Spleen (tissue), 11 donors: ENCODE results near the gene ROBO1. TPM values are rescaled to one million over a fixed set of nuclear protein-coding genes. Genes with fewer than 3 reads are reported as not detected.

Experiments used
- DNase-seq: peaks from one replicate; pipeline ENCODE4 v3.0.0-alpha.2; 2020
- H3K27ac ChIP-seq, 8 donors: fragments of 200-600 bp; sonication (generic) in 7 of 8; 1 replicate in 4 of 8; 2 replicates in 4 of 8; pipeline versions ENCODE4 v1.5.0 to v1.8.0; 2016 to 2021; ENCODE audit warnings: inconsistent platforms in 4 of 8, mild to moderate bottlenecking in 4 of 8, moderate library complexity in 1 of 8
- H3K27me3 ChIP-seq, 7 donors: fragments of 200-600 bp; sonication (generic) in 6 of 7; replicated peaks in 1 of 7; 1 replicate in 4 of 7; 2 replicates in 3 of 7; pipeline versions ENCODE4 v1.5.0 to v1.8.0; 2016 to 2021; ENCODE audit warnings: inconsistent platforms in 3 of 7, mild to moderate bottlenecking in 1 of 7
- H3K36me3 ChIP-seq, 6 donors: fragments of 200-600 bp; sonication (generic) in 5 of 6; 1 replicate in 4 of 6; 2 replicates in 2 of 6; pipeline versions ENCODE4 v1.5.0 to v1.8.0; 2016 to 2021; ENCODE audit warnings: inconsistent platforms in 2 of 6
- H3K4me1 ChIP-seq, 6 donors: fragments of 200-600 bp; sonication (generic) in 5 of 6; 1 replicate in 3 of 6; 2 replicates in 3 of 6; pipeline versions ENCODE4 v1.5.0 to v1.8.0; 2016 to 2021; ENCODE audit warnings: inconsistent platforms in 3 of 6
- H3K4me3 ChIP-seq, 8 donors: fragments of 200-600 bp; sonication (generic) in 7 of 8; 1 replicate in 4 of 8; 2 replicates in 4 of 8; pipeline versions ENCODE4 v1.5.0 to v1.8.0; 2016 to 2021; ENCODE audit warnings: inconsistent platforms in 4 of 8, mild to moderate bottlenecking in 4 of 8, moderate library complexity in 2 of 8
- H3K9me3 ChIP-seq, 8 donors: fragments of 200-600 bp; sonication (generic) in 7 of 8; 1 replicate in 4 of 8; 2 replicates in 4 of 8; pipeline versions ENCODE4 v1.5.0 to v1.8.0; 2016 to 2021; ENCODE audit warnings: inconsistent platforms in 4 of 8
- POLR2A ChIP-seq, 3 donors: fragments of 450-650 bp; IDR thresholded peaks; one replicate each; pipeline ENCODE4 v1.5.1; 2017; ENCODE audit warnings: antibody characterized with exemption in 3 of 3, mild to moderate bottlenecking in 1 of 3
- POLR2AphosphoS5 ChIP-seq, 3 donors: sonication (generic); formaldehyde crosslinking; IDR thresholded peaks; one replicate each; pipeline ENCODE4 v1.5.1; 2017; ENCODE audit warnings: antibody characterized with exemption in 3 of 3
- WGBS, 5 donors: extraction: QIAGEN DNeasy Blood & Tissue Kit in 3 of 5; methylation state at CpG; one replicate each; pipeline versions ENCODE4 v1.1.5 to v1.1.7; 2013 to 2018; 5-methylcytosine and 5-hydroxymethylcytosine counted together
- intact Hi-C: fragments of 100-400 bp; cut with DNase I; formaldehyde crosslinking; loops from one replicate; pipeline ENCODE4 v1.15.0; 2023; ENCODE audit warnings: low total_unique reads
- polyA plus RNA-seq, 3 donors: library from polyadenylated mRNA; stranded (reverse); fragments of 200-250 nt; gene quantifications; one replicate each; pipeline ENCODE4 v1.2.1, GENCODE V29; 2013
- total RNA-seq, 7 donors: library from RNA; depleted of rRNA in 3 of 7; stranded (reverse); fragments of >200 nt in 3 of 7; fragmentation: NEBNext Ultra II Directional in 4 of 7; extraction: Animal tissue kit (Norgen Biotek cat#: 25700) in 4 of 7; gene quantifications; one replicate each; pipeline versions ENCODE4 v1.1.0 to v1.2.1, GENCODE V29; 2016 to 2021
- TF ChIP-seq, protein P1 (sequence below), 11 experiments: fragments of 200-600 bp in 7 of 11; fragments of 450-650 bp in 4 of 11; sonication (generic) in 4 of 11; IDR thresholded peaks in 8 of 11; conservative IDR thresholded peaks in 3 of 11; 1 replicate in 7 of 11; 2 replicates in 4 of 11; pipeline versions ENCODE4 v1.4.0 to v1.8.0; 2016 to 2021; ENCODE audit warnings: antibody characterized with exemption in 11 of 11, inconsistent platforms in 4 of 11, mild to moderate bottlenecking in 1 of 11
- donor health status: healthy with polysubstance abuse.
- donor health status: DM: no; HTN: no; CAD: no; lungs with moderate emphysema.
- donor health status: DM: no; HTN: no; CAD: no.
- donor health status: Bipolar disorder and iron deficiency.
- donor health status: healthy.
- donor health status: DM: no; HTN: no; CAD: no.
- donor health status: DM: yes; HTN: yes; CAD: no.

ROBO1 gene
- total and polyA plus RNA-seq, 10 donors = 3.4 to 37.3 (median 26.0) TPM

DNA sequence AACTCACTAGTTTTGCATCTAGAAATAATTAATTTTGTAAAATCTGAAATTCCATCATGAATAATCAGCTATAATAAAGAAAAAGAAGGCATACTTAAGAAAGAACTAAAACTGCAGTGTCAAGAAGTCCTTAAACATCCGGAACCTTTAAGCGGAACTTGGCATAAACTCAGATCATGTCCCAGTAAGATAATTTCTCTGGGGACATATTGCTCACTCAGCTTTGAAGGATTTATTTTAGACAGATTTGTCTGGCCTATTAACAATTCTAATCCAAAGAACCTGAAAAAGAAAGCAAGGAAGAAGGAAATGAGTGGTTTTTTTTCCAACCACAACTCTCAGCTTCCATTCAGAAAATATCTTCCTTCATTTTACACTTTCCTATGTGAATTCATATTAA lies 850.3 kb downstream of the ROBO1 start:
- Histone ChIP-seq H3K27me3 (no peaks in the 10 kb centered on the region), H3K4me1 (peaks cover 0 to 3% (median 0%) of the 10 kb centered on the region in 6 donors), H3K27ac (no peak overlapping the region), H3K9me3 (peaks cover 0 to 10% (median under 1%) of the 10 kb centered on the region in 8 donors), H3K4me3 (no peak overlapping the region), H3K36me3 (no peaks in the 10 kb centered on the region)
- 36 to 66% (median 47%) methylated on average over 2 of the region's 2 CpGs for WGBS, 5 donors
- DNase-seq = no peak
- TF ChIP-seq POLR2A (IDR thresholded peaks at IDR 0.05) (no peak), POLR2AphosphoS5 (IDR thresholded peaks at IDR 0.05) (no peak)
- TF ChIP-seq, protein P1, sequence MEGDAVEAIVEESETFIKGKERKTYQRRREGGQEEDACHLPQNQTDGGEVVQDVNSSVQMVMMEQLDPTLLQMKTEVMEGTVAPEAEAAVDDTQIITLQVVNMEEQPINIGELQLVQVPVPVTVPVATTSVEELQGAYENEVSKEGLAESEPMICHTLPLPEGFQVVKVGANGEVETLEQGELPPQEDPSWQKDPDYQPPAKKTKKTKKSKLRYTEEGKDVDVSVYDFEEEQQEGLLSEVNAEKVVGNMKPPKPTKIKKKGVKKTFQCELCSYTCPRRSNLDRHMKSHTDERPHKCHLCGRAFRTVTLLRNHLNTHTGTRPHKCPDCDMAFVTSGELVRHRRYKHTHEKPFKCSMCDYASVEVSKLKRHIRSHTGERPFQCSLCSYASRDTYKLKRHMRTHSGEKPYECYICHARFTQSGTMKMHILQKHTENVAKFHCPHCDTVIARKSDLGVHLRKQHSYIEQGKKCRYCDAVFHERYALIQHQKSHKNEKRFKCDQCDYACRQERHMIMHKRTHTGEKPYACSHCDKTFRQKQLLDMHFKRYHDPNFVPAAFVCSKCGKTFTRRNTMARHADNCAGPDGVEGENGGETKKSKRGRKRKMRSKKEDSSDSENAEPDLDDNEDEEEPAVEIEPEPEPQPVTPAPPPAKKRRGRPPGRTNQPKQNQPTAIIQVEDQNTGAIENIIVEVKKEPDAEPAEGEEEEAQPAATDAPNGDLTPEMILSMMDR (IDR thresholded peaks at IDR 0.05 in 8 of 11, conservative IDR thresholded peaks at IDR 0.05 in 3 of 11) = no peak
- intact Hi-C loops = no loop called here

DNA sequence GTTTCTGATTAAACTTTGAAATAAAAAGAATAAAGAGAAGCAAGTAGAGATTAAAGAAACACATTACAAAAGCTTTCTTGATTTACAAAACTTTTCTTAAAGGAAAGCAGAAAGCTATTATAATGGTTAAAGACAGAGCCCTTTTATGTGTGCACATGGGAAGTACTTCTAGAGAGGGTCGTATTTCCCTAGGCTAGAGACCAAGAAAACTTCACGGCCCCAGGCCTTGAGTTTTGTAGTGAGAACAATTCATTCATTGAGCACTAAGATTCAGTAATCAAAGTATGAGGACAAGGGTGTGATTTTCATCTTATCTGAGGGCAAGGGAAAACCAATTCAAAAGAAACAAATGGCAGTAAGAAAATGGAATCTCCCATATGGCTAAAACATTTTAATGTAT lies 854.1 kb downstream of the ROBO1 start:
- H3K27me3 ChIP-seq = no peaks in the 10 kb centered on the region
- no peak for DNase-seq
- H3K36me3 ChIP-seq = no peaks in the 10 kb centered on the region
- no peak overlapping the region for H3K27ac ChIP-seq
- intact Hi-C loops = no loop called here
- H3K4me1 ChIP-seq = peaks cover 0 to 3% (median 0%) of the 10 kb centered on the region in 6 donors
- 65 to 82% (median 72%) methylated on average over 2 of the region's 2 CpGs for WGBS, 5 donors
- H3K4me3 ChIP-seq = no peak overlapping the region
- peaks cover 0 to 10% (median 0%) of the 10 kb centered on the region in 8 donors for H3K9me3 ChIP-seq
- TF ChIP-seq, protein P1 (IDR thresholded peaks at IDR 0.05 in 8 of 11, conservative IDR thresholded peaks at IDR 0.05 in 3 of 11) = no peak
- TF ChIP-seq POLR2A (IDR thresholded peaks at IDR 0.05) (no peak), POLR2AphosphoS5 (IDR thresholded peaks at IDR 0.05) (no peak)

DNA sequence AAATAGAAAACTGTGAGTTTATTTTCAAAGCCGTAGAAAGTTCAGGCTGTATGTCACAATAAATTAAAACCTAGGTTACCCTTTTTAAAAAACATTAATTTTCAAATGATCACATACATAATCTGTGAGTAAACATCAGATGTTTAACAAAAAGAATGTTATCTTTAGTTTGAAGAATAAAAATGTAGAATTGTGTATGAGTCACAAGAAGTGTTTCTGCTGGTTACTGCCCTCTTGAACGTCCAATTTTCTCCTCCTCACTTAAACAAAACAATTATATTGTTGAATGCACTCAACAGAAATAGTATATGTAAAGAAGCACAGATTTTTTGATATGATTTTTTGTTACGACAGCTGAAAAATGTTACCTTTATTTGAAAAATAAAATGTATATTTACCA lies 855.1 kb downstream of the ROBO1 start:
- no peak for DNase-seq
- Histone ChIP-seq H3K27ac (no peak overlapping the region), H3K4me3 (no peak overlapping the region), H3K36me3 (no peaks in the 10 kb centered on the region), H3K9me3 (peaks cover 0 to 10% (median 0%) of the 10 kb centered on the region in 8 donors), H3K27me3 (no peaks in the 10 kb centered on the region), H3K4me1 (no peaks in the 10 kb centered on the region)
- intact Hi-C loops = no loop called here
- WGBS, 5 donors = 73 to 86% (median 84%) methylated on average over 3 of the region's 3 CpGs
- TF ChIP-seq POLR2A (IDR thresholded peaks at IDR 0.05) (no peak), POLR2AphosphoS5 (IDR thresholded peaks at IDR 0.05) (no peak)
- TF ChIP-seq, protein P1 (IDR thresholded peaks at IDR 0.05 in 8 of 11, conservative IDR thresholded peaks at IDR 0.05 in 3 of 11) = no peak

DNA sequence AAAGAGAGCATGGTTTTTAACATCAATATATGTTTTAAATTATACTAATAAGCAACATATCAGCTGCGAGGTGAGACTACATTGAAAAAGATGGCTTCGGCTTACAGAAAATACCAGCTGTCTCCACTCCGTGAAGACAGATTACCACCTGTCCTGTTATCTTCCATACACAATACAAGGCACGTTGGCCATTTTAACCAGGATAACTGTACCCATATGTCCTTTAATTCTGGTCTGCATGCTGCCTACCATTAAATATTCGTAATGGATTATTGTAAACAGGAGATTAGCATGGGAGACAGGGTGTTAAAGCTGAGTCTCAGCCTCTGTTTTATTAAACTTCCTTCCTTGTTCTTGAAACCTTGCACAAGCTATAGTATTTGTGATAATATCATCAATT lies 855.5 kb downstream of the ROBO1 start:
- 75 to 88% (median 81%) methylated on average over 5 of the region's 5 CpGs for WGBS, 5 donors
- no peaks in the 10 kb centered on the region for H3K36me3 ChIP-seq
- H3K27me3 ChIP-seq = no peaks in the 10 kb centered on the region
- no peak overlapping the region for H3K4me3 ChIP-seq
- TF ChIP-seq POLR2AphosphoS5 (IDR thresholded peaks at IDR 0.05) (no peak), POLR2A (IDR thresholded peaks at IDR 0.05) (no peak)
- TF ChIP-seq, protein P1 (IDR thresholded peaks at IDR 0.05 in 8 of 11, conservative IDR thresholded peaks at IDR 0.05 in 3 of 11) = no peak
- H3K27ac ChIP-seq = no peak overlapping the region
- peaks cover 0 to 10% (median 0%) of the 10 kb centered on the region in 8 donors for H3K9me3 ChIP-seq
- no peaks in the 10 kb centered on the region for H3K4me1 ChIP-seq
- DNase-seq = no peak
- intact Hi-C loops = no loop called here
